ELR (cell line): ENCODE results near the gene SMURF1.
A peak's percentile ranks its signal among the peaks of the same experiment; 100 is the strongest.
"Not testable (repeated sequence)": the region's sequence is repeated elsewhere in the genome, so short reads cannot be mapped to it uniquely, and the experiment has no call there.

Source experiments
- DNase-seq: peaks from one replicate; pipeline ENCODE4 v3.0.0-alpha.2; 2015; ENCODE audit warnings: low read depth

Gene SMURF1

GRCh38 chr7:99143853-99144672, at the start of gene SMURF1:
Gene SMURF1, minus strand, starts transcription at chr7:99144108. Its CDS starts 328 bp downstream, at chr7:99143780.
- peak; percentile 75 for DNase-seq

- no peak for DNase-seq
Observed at GRCh38 chr7:99191869-99192596, 48.1 kb upstream of the SMURF1 start.

- DNase-seq, result no peak
Observed at GRCh38 chr7:99190359-99191009, 46.6 kb upstream of the SMURF1 start.

- DNase-seq, result no peak
Observed at GRCh38 chr7:99189222-99189621, 45.3 kb upstream of the SMURF1 start.

GRCh38 chr7:99188221-99188620, 44.3 kb upstream of the SMURF1 start:
- DNase-seq, result no peak

- no peak for DNase-seq
Observed at GRCh38 chr7:99184532-99185218, 40.8 kb upstream of the SMURF1 start.

- DNase-seq, result no peak
Observed at GRCh38 chr7:99180067-99180650, 36.3 kb upstream of the SMURF1 start.

- no peak for DNase-seq
Observed at GRCh38 chr7:99177165-99177564, 33.3 kb upstream of the SMURF1 start.

- DNase-seq, result no peak
Observed at GRCh38 chr7:99173787-99174186, 29.9 kb upstream of the SMURF1 start.

- DNase-seq, result no peak
Observed at GRCh38 chr7:99171731-99172130, 27.8 kb upstream of the SMURF1 start.

- DNase-seq, result no peak
Observed at GRCh38 chr7:99170730-99171074, 26.8 kb upstream of the SMURF1 start.

GRCh38 chr7:99170065-99170729, 26.3 kb upstream of the SMURF1 start:
- DNase-seq, result no peak

- no peak for DNase-seq
Observed at GRCh38 chr7:99167072-99167471, 23.2 kb upstream of the SMURF1 start.

- no peak for DNase-seq
Observed at GRCh38 chr7:99165816-99166215, 21.9 kb upstream of the SMURF1 start.

- DNase-seq, result not testable (repeated sequence)
Observed at GRCh38 chr7:99163669-99164068, 19.8 kb upstream of the SMURF1 start.

- no peak for DNase-seq
Observed at GRCh38 chr7:99156649-99157048, 12.7 kb upstream of the SMURF1 start.

GRCh38 chr7:99155211-99155610, 11.3 kb upstream of the SMURF1 start:
- no peak for DNase-seq

GRCh38 chr7:99146979-99147378, 3.1 kb upstream of the SMURF1 start:
- no peak for DNase-seq

- no peak for DNase-seq
Observed at GRCh38 chr7:99143521-99143852, 421 bp downstream of the SMURF1 start.

GRCh38 chr7:99142727-99143520, 984 bp downstream of the SMURF1 start:
- peak; percentile 94 for DNase-seq
